Cardiac fibroblast (primary cell): Measurements from ENCODE around the gene SPPL3.
"Not testable (repeated sequence)": the region's sequence is repeated elsewhere in the genome, so short reads cannot be mapped to it uniquely, and the experiment has no call there.

Source experiments
- DNase-seq, 2 donors: peaks; one replicate each; pipeline versions ENCODE4 v3.0.0 to v3.0.0-alpha.2; 2010; ENCODE audit warnings: low read depth in 2 of 2
- H3K4me3 ChIP-seq, 2 donors: replicated peaks in 1 of 2; 1 replicate in 1 of 2; 2 replicates in 1 of 2; pipeline ENCODE4 v1.5.1; 2011; ENCODE audit warnings: low read depth in 2 of 2, low read length in 2 of 2, mild to moderate bottlenecking in 2 of 2, moderate library complexity in 1 of 2
- CTCF ChIP-seq: IDR thresholded peaks from one replicate; pipeline ENCODE4 v1.5.1; 2011; ENCODE audit warnings: low read depth, mild to moderate bottlenecking, low read length, inconsistent platforms

Gene SPPL3

GRCh38 chr12:120800665-120801064, 103.5 kb downstream of the SPPL3 start:
- no peak for TF ChIP-seq CTCF
- H3K4me3 ChIP-seq, result no peak overlapping the region
- DNase-seq, result no peak

DNA sequence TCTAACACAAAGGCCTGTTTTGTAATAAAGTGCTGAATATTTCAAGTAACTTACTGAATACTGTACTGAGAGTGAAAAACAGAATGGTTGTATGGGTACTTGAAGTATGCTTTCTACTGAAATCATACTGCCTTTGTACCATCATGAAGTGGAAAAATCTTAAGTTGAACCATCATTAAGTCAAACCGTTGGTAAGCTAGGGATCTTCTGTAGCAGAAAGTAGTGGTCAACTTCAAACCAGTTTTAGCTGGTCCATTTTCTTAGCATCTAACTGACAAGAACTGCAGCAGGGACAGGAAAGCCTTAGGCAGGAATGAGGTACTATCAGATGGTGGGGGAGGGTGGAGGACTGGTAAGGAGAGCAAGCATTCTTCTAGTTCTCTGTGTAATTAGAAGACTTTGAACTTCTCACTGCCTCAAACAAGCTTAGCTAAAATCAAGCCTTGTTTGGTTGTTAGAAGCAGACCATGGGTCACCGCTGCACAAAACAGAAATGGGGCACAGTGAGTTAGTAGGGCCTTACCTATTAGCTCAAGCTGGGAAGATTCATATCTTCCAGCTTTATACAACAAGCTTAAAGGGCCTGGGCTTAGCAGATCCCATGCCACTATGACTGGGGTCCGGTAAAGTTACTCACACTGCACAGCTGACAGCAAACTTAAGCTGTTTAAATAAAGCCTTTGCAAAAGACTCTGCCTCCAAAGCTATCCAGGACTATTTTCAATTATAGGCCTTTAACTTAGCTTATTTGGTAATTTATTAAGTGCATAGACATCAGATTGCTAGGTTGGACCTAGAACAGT, 104.7 kb downstream of the SPPL3 start:
- DNase-seq, result peak in 1 of 2 donors; percentile 16
- no peak for TF ChIP-seq CTCF
- H3K4me3 ChIP-seq, result no peak overlapping the region

DNA sequence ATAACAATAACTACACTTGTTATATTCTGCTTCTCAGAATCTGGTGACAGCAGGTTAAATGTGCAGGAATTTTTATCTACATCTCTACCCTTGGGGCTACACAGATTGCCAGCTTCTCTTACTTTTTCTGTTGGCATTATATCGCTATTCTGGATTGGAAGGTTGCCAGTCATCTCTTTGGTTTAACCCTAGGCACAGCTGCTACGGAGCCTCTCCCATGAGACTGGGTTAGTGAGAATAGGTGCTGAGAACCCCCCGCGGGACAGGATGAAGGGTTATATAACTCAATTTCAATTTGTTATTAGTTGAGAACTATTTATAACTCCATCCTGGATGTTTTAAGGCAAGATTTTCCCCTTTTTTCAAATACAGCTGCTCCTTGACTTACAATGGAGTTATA, 105.5 kb downstream of the SPPL3 start:
- no peak overlapping the region for H3K4me3 ChIP-seq
- DNase-seq, result no peak
- no peak for TF ChIP-seq CTCF

- TF ChIP-seq CTCF, result no peak
- no peak for DNase-seq
- H3K4me3 ChIP-seq, result no peak overlapping the region
These were observed 106.2 kb downstream of the SPPL3 start for GRCh38 chr12:120797677-120798642.

DNA sequence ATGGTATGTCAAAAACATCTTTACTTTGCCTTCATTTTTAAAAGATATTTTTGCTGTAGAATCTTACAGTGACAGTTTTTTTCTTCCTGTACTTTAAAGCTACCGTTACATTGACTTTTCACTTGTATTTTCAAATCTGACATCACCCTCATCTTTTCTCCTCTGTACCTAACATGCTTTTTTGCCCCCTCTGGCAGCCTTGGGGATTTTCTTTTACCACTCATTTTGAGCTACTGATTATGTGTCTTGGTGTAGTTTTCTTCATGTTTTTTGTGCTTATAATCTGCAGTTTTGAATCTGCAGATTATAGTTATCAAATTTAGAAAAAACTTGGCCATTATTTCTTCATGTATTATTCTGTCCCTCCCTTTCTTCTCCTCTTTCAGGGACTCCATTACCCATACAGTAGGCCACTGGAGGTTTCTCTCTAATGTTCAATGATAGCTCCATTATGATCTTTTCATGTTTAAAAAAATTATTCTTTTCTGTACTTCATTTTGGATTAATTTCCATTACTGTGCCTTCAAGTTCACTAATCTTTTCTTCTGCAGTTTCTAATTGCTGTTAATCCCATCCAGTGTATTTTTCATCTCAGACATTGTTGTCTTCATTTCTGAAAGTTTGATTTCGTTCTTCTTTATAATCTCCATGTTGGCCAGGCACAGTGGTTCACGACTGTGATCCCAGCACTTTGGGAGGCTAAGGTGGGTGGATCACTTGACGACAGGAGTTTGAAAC, 108.5 kb downstream of the SPPL3 start:
- DNase-seq, result no peak
- no peak for TF ChIP-seq CTCF
- no peak overlapping the region for H3K4me3 ChIP-seq

- DNase-seq, result no peak
- no peak for TF ChIP-seq CTCF
- H3K4me3 ChIP-seq, result no peak overlapping the region
These were observed 110.8 kb downstream of the SPPL3 start for GRCh38 chr12:120793357-120793756.

DNA sequence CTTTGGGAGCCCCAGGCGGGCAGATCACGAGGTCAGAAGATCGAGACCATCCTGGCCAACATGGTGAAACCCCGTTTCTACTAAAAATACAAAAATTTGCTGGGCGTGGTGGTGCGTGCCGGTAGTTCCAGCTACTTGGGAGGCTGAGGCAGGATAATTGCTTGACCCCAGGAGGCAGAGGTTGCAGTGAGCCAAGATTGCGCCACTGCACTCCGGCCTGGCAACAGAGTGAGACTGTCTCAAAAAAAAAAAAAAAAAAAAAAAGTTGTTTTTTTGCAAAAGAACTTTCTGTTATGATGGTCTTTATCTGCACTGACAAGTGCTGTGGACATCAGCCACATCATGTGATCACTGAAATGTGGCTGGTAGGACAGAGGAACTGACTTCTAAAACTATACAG, 111.7 kb downstream of the SPPL3 start:
- peak in 1 of 2 donors; percentile 23 for DNase-seq
- not testable (repeated sequence) for H3K4me3 ChIP-seq
